Measurements from ENCODE around the gene PARD3B. TPM values are rescaled to one million over a fixed set of nuclear protein-coding genes. Genes with fewer than 3 reads are reported as not detected.

The PARD3B gene
- total RNA-seq, 6 experiments from 2014 or later = 5.3 to 11.2 (median 8.3) TPM

GRCh38 chr2:204974487-204974886, 429.2 kb downstream of the PARD3B start:
- DNase-seq = no peak
- Histone ChIP-seq H3K4me3 (no peak overlapping the region), H3K4me1 (no peaks in the 10 kb centered on the region), H3K27me3 (no peaks in the 10 kb centered on the region), H3K27ac (no peak overlapping the region), H3K9me3 (no peaks in the 10 kb centered on the region), H3K36me3 (no peaks in the 10 kb centered on the region)
- TF ChIP-seq CTCF (IDR thresholded peaks at IDR 0.05) (no peak), POLR2A (IDR thresholded peaks at IDR 0.05) (no peak)
- 32% methylated on average over 2 of the region's 2 CpGs for WGBS (ENCODE audit: insufficient coverage, low coverage, low lambda C conversion rate, missing lambda C conversion rate)
- peak in 3 of 4 donors; percentile 28 to 74 (median 59) for ATAC-seq
- intact Hi-C loops (cut with DNase I) = no loop called here

GRCh38 chr2:204977914-204978313, 432.6 kb downstream of the PARD3B start:
- no peaks in the 10 kb centered on the region for H3K27me3 ChIP-seq
- intact Hi-C loops (cut with DNase I) = no loop called here
- ATAC-seq (no peak), DNase-seq (no peak)
- H3K9me3 ChIP-seq = no peaks in the 10 kb centered on the region
- no peak overlapping the region for H3K4me3 ChIP-seq
- H3K4me1 ChIP-seq = no peaks in the 10 kb centered on the region
- WGBS (ENCODE audit: insufficient coverage, low coverage, low lambda C conversion rate, missing lambda C conversion rate) = 0% methylated on average over 1 of the region's 1 CpG
- no peak overlapping the region for H3K27ac ChIP-seq
- no peak for TF ChIP-seq CTCF (IDR thresholded peaks at IDR 0.05)
- no peak for TF ChIP-seq POLR2A (IDR thresholded peaks at IDR 0.05)
- H3K36me3 ChIP-seq = no peaks in the 10 kb centered on the region

GRCh38 chr2:204982303-204982702, 437.0 kb downstream of the PARD3B start:
- H3K27me3 ChIP-seq = no peaks in the 10 kb centered on the region
- no peak for DNase-seq
- H3K36me3 ChIP-seq = no peaks in the 10 kb centered on the region
- H3K9me3 ChIP-seq = no peaks in the 10 kb centered on the region
- no peak overlapping the region for H3K4me3 ChIP-seq
- ATAC-seq = no peak
- intact Hi-C loops (cut with DNase I) = no loop called here
- no peak for TF ChIP-seq CTCF (IDR thresholded peaks at IDR 0.05)
- no peak for TF ChIP-seq POLR2A (IDR thresholded peaks at IDR 0.05)
- 77% methylated on average over 1 of the region's 2 CpGs for WGBS (ENCODE audit: insufficient coverage, low coverage, low lambda C conversion rate, missing lambda C conversion rate)
- no peak overlapping the region for H3K27ac ChIP-seq
- no peaks in the 10 kb centered on the region for H3K4me1 ChIP-seq

- Histone ChIP-seq H3K27ac (no peak overlapping the region), H3K4me1 (no peaks in the 10 kb centered on the region), H3K36me3 (no peaks in the 10 kb centered on the region), H3K27me3 (no peaks in the 10 kb centered on the region), H3K9me3 (no peaks in the 10 kb centered on the region), H3K4me3 (no peak overlapping the region)
- ATAC-seq = no peak
- no peak for DNase-seq
- WGBS (ENCODE audit: insufficient coverage, low coverage, low lambda C conversion rate, missing lambda C conversion rate) = 95% methylated on average over 3 of the region's 3 CpGs
- intact Hi-C loops (cut with DNase I) = no loop called here
- TF ChIP-seq CTCF (IDR thresholded peaks at IDR 0.05) (no peak), POLR2A (IDR thresholded peaks at IDR 0.05) (no peak)
Observed at GRCh38 chr2:204984518-204984917, 439.2 kb downstream of the PARD3B start.

- ATAC-seq (no peak), DNase-seq (no peak)
- WGBS (ENCODE audit: insufficient coverage, low coverage, low lambda C conversion rate, missing lambda C conversion rate) = 84% methylated on average over 5 of the region's 5 CpGs
- Histone ChIP-seq H3K4me1 (no peaks in the 10 kb centered on the region), H3K4me3 (no peak overlapping the region), H3K27ac (no peak overlapping the region), H3K9me3 (no peaks in the 10 kb centered on the region), H3K27me3 (no peaks in the 10 kb centered on the region), H3K36me3 (no peaks in the 10 kb centered on the region)
- intact Hi-C loops (cut with DNase I) = no loop called here
- no peak for TF ChIP-seq POLR2A (IDR thresholded peaks at IDR 0.05)
- no peak for TF ChIP-seq CTCF (IDR thresholded peaks at IDR 0.05)
Observed at GRCh38 chr2:204986641-204987040, 441.4 kb downstream of the PARD3B start.
